ENCODE measurements around the gene CCM2L.

The CCM2L gene

DNA sequence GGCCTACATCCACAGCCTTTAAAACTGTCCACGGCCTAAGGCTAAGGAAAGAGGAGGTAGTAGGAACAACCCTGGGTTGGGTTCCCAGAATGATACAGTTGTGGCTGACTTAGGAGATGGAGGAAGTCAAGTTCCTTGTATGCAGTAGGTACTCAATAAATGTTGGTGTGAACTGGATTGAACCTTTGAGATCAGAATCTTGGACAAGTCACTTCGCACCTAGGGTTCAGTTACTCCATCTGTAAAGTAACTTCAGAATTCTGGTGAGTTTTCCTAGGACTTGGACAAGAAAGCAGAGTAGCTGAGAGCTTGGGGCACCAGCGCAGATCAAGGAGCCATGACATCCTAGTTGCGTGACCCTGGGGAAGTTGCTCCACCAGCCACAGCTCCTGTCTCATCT is 33.2 kb upstream of the CCM2L start:
- DNase-seq (ENCODE audit: insufficient read length), result no peak
- no peak for FAIRE-seq

DNA sequence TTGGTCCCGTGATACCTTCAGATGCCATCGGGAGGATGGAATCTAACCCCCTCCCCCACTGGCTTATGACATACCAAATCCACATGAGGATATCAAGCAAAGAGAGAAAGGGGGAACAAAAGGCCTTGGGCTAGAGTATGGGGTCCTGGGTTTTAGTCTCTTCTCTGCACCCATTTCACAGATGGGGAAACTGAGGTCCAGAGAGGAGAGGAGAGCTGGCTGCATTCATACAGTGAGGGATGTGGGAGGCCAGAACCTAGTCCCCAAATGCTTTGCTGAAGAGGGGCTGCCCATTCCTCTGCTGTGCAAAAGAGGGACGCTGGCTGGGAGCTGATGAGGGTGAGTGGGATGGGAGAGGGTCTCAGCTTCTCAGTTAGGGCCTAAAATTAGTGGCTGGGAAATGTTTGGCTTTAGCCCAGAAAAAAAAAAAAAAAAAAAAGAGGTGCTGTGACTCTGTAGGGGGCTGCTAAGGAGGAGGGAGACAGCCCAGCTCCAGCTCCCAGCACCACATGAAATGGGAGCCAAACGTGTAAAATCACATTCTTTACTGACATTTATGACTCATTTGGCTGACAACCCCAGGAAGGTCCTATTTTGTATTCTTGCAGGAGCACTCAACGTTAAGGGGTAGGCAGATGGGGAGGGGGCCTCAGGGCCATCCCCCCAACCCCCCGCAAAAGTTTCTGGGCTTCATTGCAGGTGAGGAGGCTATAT is 30.4 kb upstream of the CCM2L start:
- FAIRE-seq, result no peak
- TF ChIP-seq TAF1 (IDR thresholded peaks at IDR 0.05; ENCODE audit: borderline replicate concordance, low read depth, low read length) (no peak), POLR2A (IDR thresholded peaks at IDR 0.05; ENCODE audit: low read depth, low read length) (no peak), POLR2AphosphoS5 (IDR thresholded peaks at IDR 0.05; ENCODE audit: low read depth, low read length) (no peak)
- no peak for DNase-seq (ENCODE audit: insufficient read length)

More for the DNA sequence above, 33.2 kb upstream of the CCM2L start:
- no peak for TF ChIP-seq POLR2AphosphoS5 (IDR thresholded peaks at IDR 0.05; ENCODE audit: low read depth, low read length)
- no peak for TF ChIP-seq TAF1 (IDR thresholded peaks at IDR 0.05; ENCODE audit: borderline replicate concordance, low read depth, low read length)
- no peak for TF ChIP-seq POLR2A (IDR thresholded peaks at IDR 0.05; ENCODE audit: low read depth, low read length)

DNA sequence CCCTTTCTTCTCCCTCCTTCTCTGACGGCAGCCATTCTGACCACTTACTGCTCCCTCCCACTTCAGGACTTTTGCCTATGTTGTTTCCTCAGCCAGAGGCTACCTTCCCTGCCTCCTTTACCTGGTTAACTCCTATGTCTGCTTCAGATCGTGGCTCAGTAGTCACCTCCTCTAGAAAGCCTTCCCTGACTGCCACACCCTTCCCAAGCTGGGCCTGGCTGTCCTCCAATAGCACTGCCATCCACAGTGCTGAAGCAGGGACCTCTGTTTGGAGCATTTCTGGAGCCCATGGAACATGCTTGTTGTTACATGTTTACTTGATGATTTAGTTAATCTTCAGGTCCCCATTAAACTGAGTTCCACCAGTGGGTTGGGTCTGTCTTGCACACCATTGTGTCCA is 28.5 kb upstream of the CCM2L start:
- no peak for DNase-seq (ENCODE audit: insufficient read length)

DNA sequence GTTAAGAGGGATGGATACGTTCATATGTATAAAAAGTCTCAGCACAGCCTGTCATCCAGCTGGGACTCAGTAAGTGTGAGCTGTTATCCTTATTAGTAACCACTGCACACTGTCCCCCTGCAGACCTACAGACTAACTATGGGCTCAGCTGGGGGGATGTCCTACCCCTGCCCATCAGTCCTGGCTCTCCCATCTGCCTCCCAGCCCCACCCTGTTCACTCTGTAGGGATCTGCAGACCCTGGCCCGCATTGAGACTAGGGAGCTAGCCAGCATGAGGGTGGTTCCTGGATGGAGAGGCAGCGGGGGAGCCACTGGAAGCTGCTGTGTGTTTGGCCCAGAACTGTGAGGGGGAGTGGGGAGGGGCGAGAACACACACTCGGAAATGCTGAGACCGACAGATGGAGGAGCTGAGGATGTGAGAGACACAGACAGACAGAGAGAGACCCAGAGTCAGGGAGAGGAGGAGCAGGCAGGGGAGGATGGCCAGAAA is 25.2 kb upstream of the CCM2L start:
- no peak for TF ChIP-seq POLR2A (IDR thresholded peaks at IDR 0.05; ENCODE audit: low read depth, low read length)
- TF ChIP-seq TAF1 (IDR thresholded peaks at IDR 0.05; ENCODE audit: borderline replicate concordance, low read depth, low read length), result no peak
- TF ChIP-seq POLR2AphosphoS5 (IDR thresholded peaks at IDR 0.05; ENCODE audit: low read depth, low read length), result no peak
- no peak for DNase-seq (ENCODE audit: insufficient read length)
- no peak for FAIRE-seq

More for the DNA sequence above, 28.5 kb upstream of the CCM2L start:
- no peak for TF ChIP-seq TAF1 (IDR thresholded peaks at IDR 0.05; ENCODE audit: borderline replicate concordance, low read depth, low read length)
- TF ChIP-seq POLR2AphosphoS5 (IDR thresholded peaks at IDR 0.05; ENCODE audit: low read depth, low read length), result no peak
- TF ChIP-seq POLR2A (IDR thresholded peaks at IDR 0.05; ENCODE audit: low read depth, low read length), result no peak
- no peak for FAIRE-seq

DNA sequence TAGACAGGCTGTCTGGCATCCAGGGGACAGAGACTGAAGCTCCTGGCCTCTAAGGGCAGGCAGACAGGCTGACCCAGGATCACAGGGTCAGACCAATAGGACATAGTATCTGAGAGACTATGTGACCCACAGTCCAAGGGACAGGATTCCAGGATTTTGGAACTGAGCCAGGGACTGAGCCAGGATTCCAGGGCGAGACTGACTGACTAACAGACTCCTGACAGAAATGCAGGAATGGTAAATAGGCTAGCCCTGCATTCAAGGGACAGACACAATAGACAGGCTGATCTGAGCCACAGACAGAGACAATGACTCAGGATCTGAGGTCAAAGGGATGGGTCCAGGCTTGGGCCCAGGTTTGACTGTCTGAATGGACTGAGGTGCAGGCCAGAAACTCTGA is 22.5 kb upstream of the CCM2L start:
- no peak for DNase-seq (ENCODE audit: insufficient read length)
- FAIRE-seq, result no peak
- no peak for TF ChIP-seq POLR2A (IDR thresholded peaks at IDR 0.05; ENCODE audit: low read depth, low read length)
- no peak for TF ChIP-seq TAF1 (IDR thresholded peaks at IDR 0.05; ENCODE audit: borderline replicate concordance, low read depth, low read length)
- no peak for TF ChIP-seq POLR2AphosphoS5 (IDR thresholded peaks at IDR 0.05; ENCODE audit: low read depth, low read length)

DNA sequence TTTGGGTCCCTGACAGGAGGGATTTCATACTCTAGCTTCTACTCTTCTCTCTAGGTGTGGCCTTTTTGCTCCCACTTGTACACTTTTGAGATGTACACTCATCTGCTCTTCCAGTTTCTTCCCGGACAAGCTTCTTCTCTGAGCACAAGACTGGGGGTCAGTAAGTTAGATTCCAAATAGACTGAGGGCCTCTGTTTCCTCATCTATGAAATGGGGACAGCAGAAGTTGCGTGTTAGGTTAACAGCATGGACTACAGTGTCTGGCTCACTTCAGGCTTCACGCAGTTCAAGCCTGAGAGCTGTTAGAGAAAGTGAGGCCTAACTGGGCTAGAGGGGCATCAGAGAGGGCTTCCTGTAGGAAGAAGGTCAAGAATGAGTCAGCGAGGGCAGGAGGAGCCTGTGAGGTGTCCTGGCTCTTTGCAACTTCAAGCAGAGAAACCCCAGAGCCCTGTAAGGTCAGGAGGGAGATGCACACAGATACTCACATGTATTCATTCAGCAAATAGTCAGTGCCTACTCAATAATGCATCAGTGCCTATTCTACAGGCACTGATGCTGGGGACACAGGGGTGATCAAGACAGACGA is 21.7 kb upstream of the CCM2L start:
- no peak for DNase-seq (ENCODE audit: insufficient read length)
- TF ChIP-seq POLR2A (IDR thresholded peaks at IDR 0.05; ENCODE audit: low read depth, low read length) (no peak), POLR2AphosphoS5 (IDR thresholded peaks at IDR 0.05; ENCODE audit: low read depth, low read length) (no peak), TAF1 (IDR thresholded peaks at IDR 0.05; ENCODE audit: borderline replicate concordance, low read depth, low read length) (no peak)
- no peak for FAIRE-seq

DNA sequence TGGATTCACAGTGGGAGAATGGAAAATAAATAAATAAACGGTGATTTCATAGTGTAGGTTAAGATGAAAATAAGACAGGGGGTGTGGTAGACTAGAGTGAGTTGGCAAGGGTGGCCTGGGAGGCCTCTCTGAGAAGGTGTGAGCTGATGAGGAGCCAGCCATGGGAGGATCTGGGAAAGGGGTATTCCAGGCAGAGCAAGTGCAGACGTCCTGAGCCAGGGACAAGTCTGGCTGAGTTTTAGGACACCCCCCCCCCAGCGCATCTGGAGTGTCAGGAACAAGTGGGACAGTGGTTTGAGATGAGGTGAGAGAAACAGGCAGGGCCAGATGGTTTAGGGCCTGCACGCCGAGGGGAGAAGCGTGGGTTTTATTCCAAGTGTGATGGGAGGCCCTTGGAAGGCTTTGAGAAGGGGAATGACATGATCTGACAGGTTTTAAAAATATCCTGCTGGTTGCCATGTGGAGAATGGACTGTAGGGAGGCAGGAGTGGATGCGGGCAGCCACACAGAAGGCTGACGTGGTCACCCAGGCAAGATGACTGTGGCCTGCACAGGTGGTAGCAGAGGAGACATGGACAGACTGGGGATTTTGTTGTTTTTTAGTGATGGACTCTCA is 21.1 kb upstream of the CCM2L start:
- DNase-seq (ENCODE audit: insufficient read length), result no peak
- TF ChIP-seq POLR2A (IDR thresholded peaks at IDR 0.05; ENCODE audit: low read depth, low read length) (no peak), POLR2AphosphoS5 (IDR thresholded peaks at IDR 0.05; ENCODE audit: low read depth, low read length) (no peak), TAF1 (IDR thresholded peaks at IDR 0.05; ENCODE audit: borderline replicate concordance, low read depth, low read length) (no peak)
- no peak for FAIRE-seq

DNA sequence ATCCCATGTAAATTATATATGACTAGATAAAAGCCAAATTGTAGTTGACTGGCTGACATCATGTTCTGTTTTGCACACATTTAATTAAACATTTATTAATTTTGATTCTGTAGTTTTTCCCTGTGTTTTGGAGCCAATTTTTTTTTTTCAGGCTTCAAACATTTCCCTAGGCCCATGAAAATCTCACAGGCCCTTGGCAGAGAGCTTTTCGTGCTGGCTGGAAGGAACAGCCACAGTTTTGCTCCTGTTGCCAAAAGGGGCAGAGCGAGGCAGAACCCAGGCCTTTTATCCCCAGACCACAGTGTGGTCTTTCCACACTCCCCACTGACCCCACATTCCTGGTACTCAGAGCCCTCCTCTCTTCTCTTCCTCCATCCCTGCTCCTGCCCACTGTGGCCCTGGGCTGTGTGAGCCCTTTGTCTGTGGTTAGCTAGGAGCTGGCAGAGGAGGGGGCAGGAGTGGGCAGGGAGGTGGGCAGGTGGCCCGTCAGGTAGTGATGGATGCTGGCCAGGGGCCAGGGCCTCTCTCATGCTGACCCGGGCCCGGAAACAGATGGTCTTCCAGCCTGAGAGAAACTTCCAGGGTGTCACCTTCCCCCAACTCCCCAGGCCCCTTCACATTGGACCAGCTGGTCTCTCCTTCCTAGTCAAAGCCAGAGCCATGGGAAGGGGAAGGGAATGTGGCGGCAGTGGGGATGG is 19.4 kb upstream of the CCM2L start:
- FAIRE-seq (no peak), DNase-seq (ENCODE audit: insufficient read length) (no peak)
- TF ChIP-seq POLR2A (IDR thresholded peaks at IDR 0.05; ENCODE audit: low read depth, low read length) (no peak), POLR2AphosphoS5 (IDR thresholded peaks at IDR 0.05; ENCODE audit: low read depth, low read length) (no peak), TAF1 (IDR thresholded peaks at IDR 0.05; ENCODE audit: borderline replicate concordance, low read depth, low read length) (no peak)

DNA sequence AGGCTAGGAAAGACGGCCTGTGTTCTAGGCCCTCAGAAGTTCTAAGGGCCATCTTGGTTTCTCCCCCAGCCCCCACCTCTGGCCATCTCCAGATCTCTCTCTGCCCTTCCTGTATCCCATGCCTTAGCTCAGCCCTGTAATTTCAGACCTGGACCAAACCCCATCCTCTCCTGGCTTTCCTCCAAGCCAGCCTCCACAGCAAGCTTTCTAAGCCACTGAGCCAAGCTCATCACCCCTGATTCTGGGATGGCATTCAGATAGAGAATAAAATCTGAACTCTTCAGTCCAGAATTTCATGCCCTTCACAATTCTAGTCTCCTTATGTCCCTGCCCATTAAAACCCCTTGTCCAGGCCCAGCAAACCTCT is 18.9 kb upstream of the CCM2L start:
- DNase-seq (ENCODE audit: insufficient read length) (no peak), FAIRE-seq (no peak)
- TF ChIP-seq TAF1 (IDR thresholded peaks at IDR 0.05; ENCODE audit: borderline replicate concordance, low read depth, low read length), result no peak
- TF ChIP-seq POLR2AphosphoS5 (IDR thresholded peaks at IDR 0.05; ENCODE audit: low read depth, low read length), result no peak
- no peak for TF ChIP-seq POLR2A (IDR thresholded peaks at IDR 0.05; ENCODE audit: low read depth, low read length)

DNA sequence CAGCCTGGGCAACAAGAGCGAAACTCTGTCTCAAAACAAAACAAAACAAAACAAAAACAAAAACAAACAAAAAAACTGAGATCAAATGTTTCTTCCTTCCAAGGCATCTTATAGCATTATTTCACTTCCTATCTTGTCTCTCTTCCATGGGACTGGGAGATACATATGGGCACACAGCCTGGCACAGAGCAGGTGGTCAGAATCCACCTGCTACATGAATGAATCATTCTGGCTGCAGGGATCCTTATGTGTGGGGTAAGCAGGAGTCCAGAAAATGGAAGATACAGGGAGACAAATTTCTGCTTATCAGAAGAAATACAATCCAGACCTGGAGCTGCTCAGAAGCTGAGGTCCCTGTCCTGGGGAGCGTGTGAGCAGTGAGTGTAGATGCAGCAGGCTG is 18.2 kb upstream of the CCM2L start:
- no peak for TF ChIP-seq TAF1 (IDR thresholded peaks at IDR 0.05; ENCODE audit: borderline replicate concordance, low read depth, low read length)
- TF ChIP-seq POLR2AphosphoS5 (IDR thresholded peaks at IDR 0.05; ENCODE audit: low read depth, low read length), result no peak
- TF ChIP-seq POLR2A (IDR thresholded peaks at IDR 0.05; ENCODE audit: low read depth, low read length), result no peak
- DNase-seq (ENCODE audit: insufficient read length), result no peak

DNA sequence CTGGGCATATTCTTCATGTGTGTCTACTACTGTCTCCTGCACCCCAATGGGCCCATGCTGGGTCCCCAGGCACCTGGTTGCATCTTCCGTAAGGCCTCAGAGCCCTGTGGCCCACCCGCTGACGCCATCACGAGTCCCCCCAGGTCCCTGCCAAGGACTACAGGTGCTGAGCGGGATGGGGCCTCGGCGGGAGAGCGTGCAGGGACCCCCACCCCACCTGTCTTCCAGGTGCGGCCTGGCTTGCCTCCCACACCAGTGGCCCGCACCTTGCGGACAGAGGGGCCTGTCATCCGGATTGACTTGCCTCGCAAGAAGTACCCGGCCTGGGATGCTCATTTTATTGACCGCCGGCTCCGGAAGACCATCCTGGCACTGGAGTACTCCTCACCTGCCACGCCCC is 13.2 kb upstream of the CCM2L start:
- no peak for FAIRE-seq
- TF ChIP-seq POLR2AphosphoS5 (IDR thresholded peaks at IDR 0.05; ENCODE audit: low read depth, low read length) (no peak), TAF1 (IDR thresholded peaks at IDR 0.05; ENCODE audit: borderline replicate concordance, low read depth, low read length) (no peak), POLR2A (IDR thresholded peaks at IDR 0.05; ENCODE audit: low read depth, low read length) (no peak)
- no peak for DNase-seq (ENCODE audit: insufficient read length)

More for the DNA sequence above, 18.2 kb upstream of the CCM2L start:
- FAIRE-seq, result no peak
